ENCODE results near the gene CCNDBP1. TPM values are rescaled to one million over a fixed set of nuclear protein-coding genes. Genes with fewer than 3 reads are reported as not detected.

CCNDBP1 gene
- total and polyA plus RNA-seq, 7 donors = 34.9 to 79.2 (median 41.1) TPM

DNA sequence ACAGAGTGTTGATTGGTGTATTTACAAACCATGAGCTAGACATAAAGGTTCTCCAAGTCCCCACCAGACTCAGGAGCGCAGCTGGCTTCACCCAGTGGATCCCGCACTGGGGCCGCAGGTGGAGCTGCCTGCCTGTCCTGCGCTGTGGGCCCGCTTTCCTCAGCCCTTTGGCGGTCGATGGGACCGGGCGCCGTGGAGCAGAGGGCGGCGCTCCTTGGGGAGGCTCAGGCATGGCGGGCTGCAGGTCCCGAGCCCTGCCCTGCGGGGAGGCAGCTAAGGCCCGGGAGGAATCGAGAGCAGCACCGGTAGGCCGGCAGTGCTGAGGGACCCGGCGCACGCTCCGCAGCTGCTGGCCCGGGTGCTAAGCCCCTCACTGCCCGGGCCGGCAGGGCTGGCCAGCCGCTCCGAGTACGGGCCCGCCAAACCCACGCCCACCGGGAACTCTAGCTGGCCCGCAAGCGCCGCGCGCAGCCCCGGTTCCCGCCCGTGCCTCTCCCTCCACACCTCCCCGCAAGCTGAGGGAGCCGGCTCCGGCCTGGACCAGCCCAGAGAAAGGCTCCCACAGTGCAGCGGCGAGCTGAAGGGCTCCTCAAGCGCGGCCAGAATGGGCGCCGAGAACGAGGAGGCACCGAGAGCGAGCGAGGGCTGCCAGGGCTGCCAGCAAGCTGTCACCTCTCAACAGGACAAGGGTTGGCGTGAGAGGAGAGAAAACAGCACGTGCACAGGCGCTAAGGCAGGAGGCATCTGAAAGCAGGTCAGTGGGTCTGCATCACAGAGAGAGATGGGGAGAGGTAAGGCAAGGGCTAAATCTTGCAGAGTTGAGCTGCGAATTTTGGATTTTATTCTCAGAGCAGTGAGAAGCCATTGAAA lies 41.5 kb downstream of the CCNDBP1 start:
- ATAC-seq = no peak
- Histone ChIP-seq H3K9me3 (no peaks in the 10 kb centered on the region), H3K4me1 (peaks cover 12% of the 10 kb centered on the region), H3K27ac (no peak overlapping the region), H3K36me3 (ENCODE audit: insufficient read depth in 1 of 2, low read depth in 1 of 2) (no peaks in the 10 kb centered on the region), H3K4me3 (no peak overlapping the region), H3K27me3 (ENCODE audit: insufficient read depth in 3 of 3, low read length in 2 of 3) (no peaks in the 10 kb centered on the region)
- intact Hi-C loops (cut with DNase I) = no loop called here
- TF ChIP-seq, protein P1, sequence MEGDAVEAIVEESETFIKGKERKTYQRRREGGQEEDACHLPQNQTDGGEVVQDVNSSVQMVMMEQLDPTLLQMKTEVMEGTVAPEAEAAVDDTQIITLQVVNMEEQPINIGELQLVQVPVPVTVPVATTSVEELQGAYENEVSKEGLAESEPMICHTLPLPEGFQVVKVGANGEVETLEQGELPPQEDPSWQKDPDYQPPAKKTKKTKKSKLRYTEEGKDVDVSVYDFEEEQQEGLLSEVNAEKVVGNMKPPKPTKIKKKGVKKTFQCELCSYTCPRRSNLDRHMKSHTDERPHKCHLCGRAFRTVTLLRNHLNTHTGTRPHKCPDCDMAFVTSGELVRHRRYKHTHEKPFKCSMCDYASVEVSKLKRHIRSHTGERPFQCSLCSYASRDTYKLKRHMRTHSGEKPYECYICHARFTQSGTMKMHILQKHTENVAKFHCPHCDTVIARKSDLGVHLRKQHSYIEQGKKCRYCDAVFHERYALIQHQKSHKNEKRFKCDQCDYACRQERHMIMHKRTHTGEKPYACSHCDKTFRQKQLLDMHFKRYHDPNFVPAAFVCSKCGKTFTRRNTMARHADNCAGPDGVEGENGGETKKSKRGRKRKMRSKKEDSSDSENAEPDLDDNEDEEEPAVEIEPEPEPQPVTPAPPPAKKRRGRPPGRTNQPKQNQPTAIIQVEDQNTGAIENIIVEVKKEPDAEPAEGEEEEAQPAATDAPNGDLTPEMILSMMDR (IDR thresholded peaks at IDR 0.05) = no peak
- 95 to 98% (median 97%) methylated on average over 36 to 57 of the region's 57 CpGs for WGBS, 3 donors
- no peak for DNase-seq

DNA sequence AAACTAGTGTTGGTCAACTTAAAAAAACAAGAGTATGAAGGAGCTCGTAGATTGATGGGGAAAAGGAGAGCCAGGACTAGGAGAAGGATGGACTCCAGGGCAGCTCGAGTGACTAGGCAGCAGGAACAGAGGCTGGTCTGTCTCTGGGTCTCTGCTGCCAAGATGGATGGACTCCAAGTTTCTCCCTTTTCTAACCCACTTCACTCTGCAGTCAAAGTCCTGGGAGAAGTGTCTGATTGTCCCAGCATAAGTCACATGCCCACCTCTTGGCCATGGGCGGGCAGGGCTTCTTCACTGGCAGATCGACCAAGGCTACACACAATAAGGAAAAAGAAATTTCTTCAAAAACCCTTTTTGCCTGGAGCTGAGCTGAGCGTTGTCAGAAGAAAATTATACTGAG lies 44.8 kb downstream of the CCNDBP1 start:
- TF ChIP-seq, protein P1 (IDR thresholded peaks at IDR 0.05) = no peak
- no peaks in the 10 kb centered on the region for H3K27me3 ChIP-seq (ENCODE audit: insufficient read depth in 3 of 3, low read length in 2 of 3)
- ATAC-seq = no peak
- peak overlapping the region; percentile 38 for H3K27ac ChIP-seq
- no peak for DNase-seq
- no peak overlapping the region for H3K4me3 ChIP-seq
- H3K4me1 ChIP-seq = peaks cover 12% of the 10 kb centered on the region
- H3K36me3 ChIP-seq (ENCODE audit: insufficient read depth in 1 of 2, low read depth in 1 of 2) = no peaks in the 10 kb centered on the region
- 56 to 83% (median 66%) methylated on average over 5 of the region's 5 CpGs for WGBS, 3 donors
- no peaks in the 10 kb centered on the region for H3K9me3 ChIP-seq
- intact Hi-C loops (cut with DNase I) = no loop called here

DNA sequence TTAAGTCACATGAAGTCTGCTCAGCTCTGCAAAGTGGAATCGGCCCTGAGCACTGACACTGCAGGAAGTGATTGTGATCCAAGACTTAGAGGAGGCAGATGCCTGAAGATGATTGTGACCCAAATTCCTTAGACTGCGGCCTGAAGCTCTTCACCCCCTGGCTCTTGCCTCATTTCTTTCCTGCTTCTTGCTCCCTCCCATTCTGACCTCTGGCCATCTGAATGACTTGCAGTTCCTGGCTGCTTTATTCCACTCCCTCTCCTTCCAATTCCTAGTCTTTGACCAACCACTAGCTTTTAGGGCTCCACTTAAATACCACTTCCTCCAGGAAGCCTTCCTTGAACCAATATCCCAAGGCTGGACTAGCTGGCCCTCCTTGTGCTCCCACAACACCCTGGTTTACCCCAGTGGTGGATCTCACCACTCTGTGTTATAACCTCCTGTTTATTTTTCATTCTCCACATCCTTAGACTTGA lies 45.5 kb downstream of the CCNDBP1 start:
- Histone ChIP-seq H3K36me3 (ENCODE audit: insufficient read depth in 1 of 2, low read depth in 1 of 2) (no peaks in the 10 kb centered on the region), H3K4me1 (peaks cover 12% of the 10 kb centered on the region), H3K4me3 (no peak overlapping the region), H3K27me3 (ENCODE audit: insufficient read depth in 3 of 3, low read length in 2 of 3) (no peaks in the 10 kb centered on the region), H3K9me3 (no peaks in the 10 kb centered on the region), H3K27ac (peak overlapping the region; percentile 38)
- TF ChIP-seq, protein P1 (IDR thresholded peaks at IDR 0.05) = no peak
- ATAC-seq (peak; percentile 57 to 78 (median 73)), DNase-seq (peak in 1 of 2 donors; percentile 23)
- WGBS, 3 donors = 13 to 52% (median 21%) methylated on average over 2 of the region's 2 CpGs
- intact Hi-C loops (cut with DNase I) = no loop called here

DNA sequence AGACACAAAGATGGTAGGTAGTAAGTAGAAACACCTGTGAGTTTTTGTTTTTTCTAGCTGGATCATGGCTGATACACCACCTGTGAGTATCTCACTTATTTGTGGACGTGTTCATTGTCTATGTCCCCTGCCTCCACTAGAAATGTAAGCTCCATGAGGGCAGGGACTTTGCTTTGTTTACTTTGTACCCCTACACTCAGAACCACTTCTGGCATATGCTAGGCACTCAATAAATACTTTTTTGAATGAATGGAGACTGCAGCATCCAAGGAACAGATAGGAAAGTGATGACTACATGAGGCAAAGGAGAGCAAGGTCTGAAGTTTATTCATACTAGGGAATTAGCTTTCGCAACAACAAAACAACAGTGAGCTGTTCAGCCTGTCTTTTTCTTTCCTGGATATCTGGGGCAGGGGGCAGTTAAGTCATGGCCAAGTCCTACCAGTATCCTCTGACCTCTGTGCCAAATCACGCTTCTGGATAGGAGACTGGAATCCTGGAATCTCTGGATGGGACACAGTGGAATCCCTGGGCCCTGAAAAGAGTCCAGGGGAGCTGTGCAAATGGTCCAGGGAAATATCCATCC lies 47.2 kb downstream of the CCNDBP1 start:
- Histone ChIP-seq H3K4me1 (peaks cover 12% of the 10 kb centered on the region), H3K27ac (no peak overlapping the region), H3K4me3 (no peak overlapping the region), H3K36me3 (ENCODE audit: insufficient read depth in 1 of 2, low read depth in 1 of 2) (no peaks in the 10 kb centered on the region), H3K9me3 (no peaks in the 10 kb centered on the region), H3K27me3 (ENCODE audit: insufficient read depth in 3 of 3, low read length in 2 of 3) (no peaks in the 10 kb centered on the region)
- 86 to 93% (median 92%) methylated on average over 3 of the region's 3 CpGs for WGBS, 3 donors
- no peak for DNase-seq
- TF ChIP-seq, protein P1 (IDR thresholded peaks at IDR 0.05) = no peak
- no peak for ATAC-seq
- intact Hi-C loops (cut with DNase I) = no loop called here

Data from psoas muscle (tissue), 8 donors.